Activated T-cell treated with anti-CD3 and anti-CD28 coated beads for 24 hours (primary cell): Measurements from ENCODE around the gene HIRA.

Source experiments
- DNase-seq: peaks from one replicate; pipeline ENCODE4 v3.0.0-alpha.2; 2020; ENCODE audit warnings: low read depth

HIRA gene

DNA sequence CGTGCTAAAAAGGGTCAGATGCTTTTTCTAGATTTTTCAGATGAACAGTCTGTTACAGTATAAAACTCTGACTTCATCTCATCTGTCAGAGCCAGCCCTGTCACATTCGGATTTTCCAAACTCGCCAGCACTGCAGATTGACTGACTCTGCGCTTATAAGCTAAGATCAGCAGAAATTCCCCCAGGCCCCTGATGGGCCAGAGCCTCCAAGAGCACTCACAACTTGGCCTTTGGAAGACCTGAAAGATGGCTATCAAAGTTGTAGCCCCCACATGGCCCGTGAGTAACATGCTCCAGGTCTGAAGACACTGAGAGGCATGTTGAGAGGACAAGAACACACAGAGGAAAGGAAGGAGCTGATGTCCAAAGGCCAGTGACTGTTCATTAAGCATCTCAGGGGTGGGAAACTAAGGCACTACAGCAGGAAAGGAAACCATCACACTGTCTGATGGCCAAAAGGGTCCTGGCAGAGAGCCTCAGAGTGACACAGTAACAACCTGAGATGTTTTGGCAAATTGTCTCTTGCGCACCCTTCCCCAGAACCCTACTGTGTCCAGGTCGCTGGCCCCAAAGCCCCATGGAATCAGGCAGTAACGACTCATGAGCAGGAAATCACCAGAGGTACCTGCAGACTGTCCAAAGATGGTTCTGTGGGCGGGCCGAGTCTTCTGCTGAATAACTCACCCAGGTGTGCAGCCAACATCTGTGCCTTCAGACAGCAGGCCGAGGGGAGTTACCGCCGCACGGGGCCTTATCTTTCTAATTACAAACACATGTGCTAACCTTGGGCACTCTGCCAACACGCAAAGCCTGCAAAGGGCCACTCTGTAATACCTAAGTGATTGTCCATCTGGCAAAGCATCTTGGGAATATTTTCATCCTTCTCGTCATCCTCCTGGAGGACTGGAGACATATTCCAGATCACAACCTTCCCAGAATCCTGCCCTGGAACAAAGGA is 23.6 kb downstream of the HIRA start:
- no peak for DNase-seq

GRCh38 chr22:19406846-19407245 is 24.7 kb downstream of the HIRA start:
- no peak for DNase-seq

DNA sequence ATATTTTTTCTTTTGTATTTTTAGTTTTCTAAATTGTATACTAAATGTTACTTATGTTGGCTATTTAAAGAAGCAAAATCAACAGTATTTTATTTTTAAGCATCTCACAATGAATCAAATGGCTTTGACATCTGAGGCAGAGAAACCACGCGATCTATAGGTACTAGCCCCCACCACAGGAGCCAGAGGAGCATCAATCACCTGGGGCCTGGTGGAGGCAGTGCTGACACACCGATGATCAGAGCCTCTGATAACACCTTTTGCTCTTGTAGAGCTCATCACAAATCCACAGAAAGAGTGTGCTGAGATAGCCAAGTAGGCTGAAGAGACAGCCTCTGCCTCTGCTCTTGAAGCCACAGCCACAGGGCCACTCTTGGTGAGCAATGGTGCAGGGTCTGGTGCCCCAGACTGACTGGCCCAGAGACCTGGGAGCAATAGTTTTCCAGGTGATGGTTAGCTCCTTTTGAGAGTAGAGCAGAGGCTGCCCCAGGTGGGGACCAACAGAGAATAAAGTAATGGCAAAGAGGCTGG is 25.2 kb downstream of the HIRA start:
- DNase-seq, result no peak

DNA sequence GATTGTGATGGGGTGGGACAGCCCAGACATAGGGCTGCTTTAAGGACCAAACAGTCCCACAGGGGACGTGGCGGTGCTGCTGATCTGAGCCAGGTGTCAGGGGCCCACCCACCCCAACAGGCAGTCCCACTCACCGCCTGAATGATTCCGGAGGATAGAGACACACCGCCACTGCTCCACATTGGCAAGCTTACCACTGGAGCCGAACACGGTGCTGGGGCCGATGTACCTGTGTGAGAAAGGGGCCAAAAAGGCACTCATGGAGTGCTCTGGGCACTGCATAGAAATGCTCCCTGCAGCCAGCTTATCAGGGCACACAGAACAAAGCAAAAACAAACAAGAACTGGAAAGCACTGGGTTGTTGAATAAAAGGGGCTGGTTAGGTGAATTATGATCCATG is 25.9 kb downstream of the HIRA start:
- no peak for DNase-seq

GRCh38 chr22:19405133-19405532 is 26.4 kb downstream of the HIRA start:
- no peak for DNase-seq

DNA sequence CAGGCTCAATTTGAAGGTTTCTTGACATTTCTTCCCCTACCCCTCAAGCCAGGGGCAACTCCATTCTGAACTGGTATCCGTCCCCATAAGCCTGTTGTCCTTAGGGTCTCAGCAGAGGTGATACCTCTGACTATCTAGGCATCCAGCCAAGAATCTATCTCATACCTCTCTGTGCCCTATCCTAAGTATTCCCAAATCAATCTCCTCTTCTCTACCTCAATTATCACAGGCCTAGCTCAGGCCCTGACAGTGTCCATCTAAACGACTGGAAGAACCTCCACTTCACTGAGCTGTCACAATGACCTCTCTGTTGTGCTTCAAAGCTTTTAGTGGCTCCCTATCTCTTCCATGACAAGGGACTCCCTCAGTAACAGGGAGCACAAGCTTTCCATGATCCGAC is 26.9 kb downstream of the HIRA start:
- no peak for DNase-seq

GRCh38 chr22:19402642-19403191 is 28.8 kb downstream of the HIRA start:
- no peak for DNase-seq

GRCh38 chr22:19401483-19401882 is 30.1 kb downstream of the HIRA start:
- DNase-seq, result no peak

- DNase-seq, result no peak
Observed at GRCh38 chr22:19400881-19401280, 30.7 kb downstream of the HIRA start.

- DNase-seq, result no peak
Observed at GRCh38 chr22:19398652-19399051, 32.9 kb downstream of the HIRA start.

- DNase-seq, result no peak
Observed at GRCh38 chr22:19398206-19398605, 33.3 kb downstream of the HIRA start.

GRCh38 chr22:19397734-19398104 is 33.8 kb downstream of the HIRA start:
- DNase-seq, result no peak

- no peak for DNase-seq
Observed at GRCh38 chr22:19396934-19397733, 34.4 kb downstream of the HIRA start.

- DNase-seq, result no peak
Observed at GRCh38 chr22:19396561-19396933, 35.0 kb downstream of the HIRA start.

GRCh38 chr22:19395276-19395675 is 36.3 kb downstream of the HIRA start:
- no peak for DNase-seq

DNA sequence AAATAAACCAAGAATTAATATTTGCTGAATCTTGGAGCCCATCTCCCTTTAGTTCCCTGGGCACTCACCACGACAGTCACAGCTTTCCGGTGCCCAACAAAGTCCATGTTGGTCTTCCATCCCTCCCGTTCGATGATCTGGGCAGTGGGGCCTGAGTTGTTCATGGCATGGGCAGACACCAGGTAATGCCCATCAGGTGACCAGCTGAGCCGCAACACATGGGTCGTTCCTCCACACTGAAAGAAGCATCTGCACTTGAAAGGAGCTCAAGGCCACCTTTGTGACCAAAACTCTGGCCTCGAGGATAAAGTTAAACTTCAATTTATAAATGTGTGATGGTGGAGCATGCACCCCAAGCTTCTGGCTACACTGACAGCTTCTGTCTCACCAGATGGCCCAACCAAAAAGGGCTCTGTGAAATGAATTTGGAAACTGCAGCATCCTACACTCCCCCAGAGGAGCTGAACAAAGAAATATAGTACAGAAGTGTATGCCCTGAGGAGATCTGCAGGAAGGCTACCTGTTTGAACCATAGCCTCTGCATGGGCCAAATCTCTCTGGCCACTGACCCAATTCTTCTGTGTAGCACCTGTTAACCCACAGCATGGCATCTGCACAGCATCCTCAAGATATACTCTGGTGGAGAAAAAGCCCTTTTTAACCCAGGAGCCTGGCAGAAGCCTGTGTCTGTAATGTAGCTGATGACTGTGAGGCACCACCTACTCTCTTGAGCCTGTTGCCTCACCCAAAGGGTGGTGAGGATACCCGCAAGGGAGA is 37.1 kb downstream of the HIRA start:
- no peak for DNase-seq

- no peak for DNase-seq
Observed at GRCh38 chr22:19393704-19394103, 37.8 kb downstream of the HIRA start.

GRCh38 chr22:19387575-19387974 is 44.0 kb downstream of the HIRA start:
- DNase-seq, result no peak

DNA sequence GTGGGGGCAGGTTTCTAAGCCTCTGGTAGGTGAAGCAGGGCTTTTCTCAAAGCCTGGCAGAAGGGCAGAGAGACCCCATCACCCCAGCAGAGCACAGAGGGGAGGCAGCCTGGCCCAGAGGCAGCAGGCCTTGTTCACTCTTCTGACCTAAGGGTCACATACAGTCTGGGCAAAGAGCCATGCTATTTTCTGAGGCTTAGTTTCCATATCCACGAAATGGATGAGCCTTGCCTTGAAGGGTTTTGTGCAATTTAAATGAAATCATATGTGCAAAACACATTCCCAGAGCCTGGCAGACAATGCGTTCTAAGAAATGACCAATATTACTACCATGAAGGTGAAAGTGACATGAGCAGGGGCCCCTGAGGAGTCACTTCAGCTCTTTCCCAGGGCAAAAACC is 44.5 kb downstream of the HIRA start:
- DNase-seq, result no peak

GRCh38 chr22:19386248-19386647 is 45.3 kb downstream of the HIRA start:
- no peak for DNase-seq

- no peak for DNase-seq
Observed at GRCh38 chr22:19385221-19385906, 46.2 kb downstream of the HIRA start.
